Measurements from ENCODE around the gene PANK2.
A peak's percentile ranks its signal among the peaks of the same experiment; 100 is the strongest.

Gene PANK2

GRCh38 chr20:3901028-3901705, 12.0 kb downstream of the PANK2 start:
- DNase-seq (ENCODE audit: low spot score), result no peak

DNA sequence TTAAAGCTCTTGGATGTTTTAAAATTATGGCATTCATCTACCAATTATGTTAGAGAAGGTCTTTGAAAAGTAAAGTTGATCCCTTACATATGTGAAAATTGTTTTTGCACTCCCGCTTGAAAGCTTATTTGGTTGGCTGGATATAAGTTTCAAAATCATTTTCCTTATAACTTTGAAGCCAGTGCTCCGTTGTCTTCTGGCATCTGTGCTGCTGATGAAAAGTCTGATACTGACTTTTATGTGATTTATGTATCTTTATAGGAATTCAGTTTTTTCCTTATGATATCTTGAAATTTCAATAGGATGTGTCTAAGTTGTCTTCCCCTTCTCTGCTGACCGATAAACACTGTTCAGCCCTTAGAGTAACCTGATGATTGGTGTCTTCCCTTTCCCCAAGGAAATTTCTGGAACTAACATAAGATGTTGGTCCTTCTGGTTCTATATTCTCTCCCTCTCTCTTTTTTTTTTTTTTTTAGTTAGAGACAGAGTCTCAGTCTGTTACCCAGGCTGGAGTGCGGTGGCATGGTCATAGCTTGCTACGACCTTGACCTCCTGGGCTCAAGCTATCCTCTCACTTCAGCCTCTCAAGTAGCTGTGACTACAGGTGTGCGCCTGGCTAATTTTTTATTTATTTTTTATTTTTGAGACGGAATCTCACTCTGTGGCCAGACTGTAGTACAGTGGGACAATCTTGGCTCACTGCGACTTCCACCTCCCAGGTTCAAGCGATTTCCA, 12.7 kb downstream of the PANK2 start:
- DNase-seq (ENCODE audit: low spot score), result no peak

GRCh38 chr20:3902446-3902845, 13.3 kb downstream of the PANK2 start:
- DNase-seq (ENCODE audit: low spot score), result no peak

DNA sequence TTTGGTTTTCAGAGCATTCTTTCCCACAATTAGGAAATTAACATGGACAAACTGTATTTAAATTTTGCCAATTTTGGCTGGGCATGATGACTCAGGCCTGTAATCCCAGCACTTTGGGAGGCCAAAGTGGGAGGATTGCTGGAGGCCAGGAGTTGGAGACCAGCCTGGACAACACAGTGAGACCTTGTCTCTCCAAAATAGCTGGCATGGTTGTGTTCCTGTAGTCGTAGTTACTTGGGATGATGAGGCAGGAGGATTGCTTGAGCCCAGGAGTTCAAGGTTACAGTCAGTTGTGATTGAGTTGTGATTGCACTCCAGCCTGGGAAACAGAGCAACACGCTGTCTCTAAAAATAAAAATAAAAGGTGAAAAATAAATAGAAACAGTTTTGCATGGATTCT, 15.0 kb downstream of the PANK2 start:
- DNase-seq (ENCODE audit: low spot score), result no peak

GRCh38 chr20:3904857-3905256, 15.7 kb downstream of the PANK2 start:
- DNase-seq (ENCODE audit: low spot score), result no peak

- peak; percentile 75 for DNase-seq (ENCODE audit: low spot score)
Observed at GRCh38 chr20:3906744-3907721, 17.8 kb downstream of the PANK2 start.

DNA sequence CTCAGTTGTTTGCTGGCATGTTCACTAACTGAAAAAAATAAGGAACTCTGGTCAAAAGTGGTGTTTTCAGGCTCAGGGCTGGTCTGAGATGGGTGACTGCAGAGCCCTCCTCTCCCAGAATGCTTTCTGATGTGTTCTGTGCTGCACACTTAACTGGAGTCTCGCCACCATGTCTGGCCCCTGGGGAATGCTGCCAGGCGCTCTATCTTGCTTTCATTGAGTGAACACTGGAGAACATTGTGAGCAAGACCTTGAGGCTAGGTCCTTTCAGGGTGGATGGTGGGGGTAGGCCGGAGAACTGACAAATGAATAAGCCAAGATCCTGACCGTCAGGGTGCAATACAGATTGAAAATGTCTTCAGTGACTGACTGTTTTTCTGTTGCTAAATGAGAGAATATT, 19.5 kb downstream of the PANK2 start:
- DNase-seq (ENCODE audit: low spot score), result no peak

GRCh38 chr20:3909952-3910366, 20.8 kb downstream of the PANK2 start:
- no peak for DNase-seq (ENCODE audit: low spot score)

- no peak for DNase-seq (ENCODE audit: low spot score)
Observed at GRCh38 chr20:3910853-3911252, 21.7 kb downstream of the PANK2 start.

DNA sequence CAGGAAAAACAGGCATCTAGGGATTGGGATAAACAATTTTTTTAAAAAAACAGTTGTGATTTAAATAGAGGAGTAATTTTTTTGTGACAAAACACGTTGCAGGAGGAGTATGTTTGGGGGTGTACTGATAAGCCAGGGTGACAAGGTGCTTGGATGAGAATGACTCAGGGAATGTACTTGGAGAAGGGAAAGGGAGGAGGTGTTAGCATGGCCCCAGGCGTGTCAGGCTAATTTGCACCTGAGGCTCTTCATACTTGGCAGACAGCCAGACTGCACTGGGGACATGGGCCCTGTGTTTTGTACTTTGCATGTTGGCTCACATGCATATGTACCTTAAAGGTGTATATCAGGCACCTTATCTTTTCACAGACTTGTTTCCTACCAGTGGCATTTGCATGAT, 22.8 kb downstream of the PANK2 start:
- DNase-seq (ENCODE audit: low spot score), result no peak

DNA sequence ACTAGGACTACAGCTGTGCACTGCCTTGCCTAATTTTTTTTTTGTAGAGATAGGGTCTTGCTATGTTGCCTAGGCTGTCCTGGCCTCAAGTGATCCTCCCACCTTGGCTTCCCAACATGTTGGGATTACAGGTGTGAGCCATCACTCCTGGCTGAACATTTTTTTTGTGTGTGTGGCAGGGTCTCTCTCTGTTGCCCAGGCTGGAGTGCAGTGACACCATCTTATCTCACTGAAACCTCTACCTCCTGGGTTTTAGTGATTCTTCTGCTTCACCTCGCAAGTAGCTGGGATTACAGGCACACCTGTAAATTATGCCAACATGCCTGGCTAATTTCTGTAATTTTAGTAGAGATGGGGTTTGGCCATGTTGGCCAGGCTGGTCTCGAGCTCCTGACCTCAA, 25.3 kb downstream of the PANK2 start:
- DNase-seq (ENCODE audit: low spot score), result no peak

GRCh38 chr20:3915691-3916090, 26.5 kb downstream of the PANK2 start:
- no peak for DNase-seq (ENCODE audit: low spot score)

DNA sequence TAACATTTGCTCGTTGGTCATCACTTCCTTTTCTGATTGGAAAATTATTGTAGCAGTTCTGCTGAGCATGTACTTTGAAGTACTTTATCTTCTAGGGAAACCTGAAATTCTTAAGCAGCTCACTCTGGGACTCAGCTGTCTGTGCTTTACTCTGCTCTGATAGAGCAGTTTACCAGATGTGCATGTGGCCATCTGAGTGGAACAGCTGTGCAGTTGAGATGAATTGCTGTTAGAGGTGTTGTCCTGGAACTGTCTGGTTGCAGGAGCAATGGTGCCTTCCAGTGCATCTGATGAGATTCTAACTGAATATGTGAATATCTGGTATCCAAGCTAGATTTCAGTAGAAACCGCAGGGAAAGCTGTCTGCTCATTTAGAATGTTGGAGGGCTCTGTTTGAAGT, 27.2 kb downstream of the PANK2 start:
- DNase-seq (ENCODE audit: low spot score), result no peak

DNA sequence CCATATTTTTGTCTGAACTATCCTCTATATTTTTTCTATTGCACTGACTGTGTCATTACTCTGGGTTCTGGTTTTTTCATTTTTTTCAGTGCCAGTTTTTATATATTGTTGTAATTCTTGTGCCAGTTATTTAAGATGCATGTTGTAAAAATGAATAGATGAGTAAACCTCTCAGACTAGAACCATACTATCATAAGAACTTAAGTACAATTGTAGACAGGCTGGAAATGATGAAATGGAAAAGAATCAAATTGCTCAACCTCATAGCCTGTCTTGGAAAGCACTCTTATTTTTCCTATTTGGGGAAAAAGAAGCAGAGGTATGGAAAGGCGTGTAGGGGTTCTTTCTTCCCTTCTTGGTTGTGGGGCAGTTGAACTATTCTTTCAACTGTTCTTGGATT, 30.2 kb downstream of the PANK2 start:
- no peak for DNase-seq (ENCODE audit: low spot score)

- DNase-seq (ENCODE audit: low spot score), result no peak
Observed at GRCh38 chr20:3922223-3922982, 33.2 kb downstream of the PANK2 start.

GRCh38 chr20:3922983-3923339, 33.8 kb downstream of the PANK2 start:
- DNase-seq (ENCODE audit: low spot score), result no peak

- DNase-seq (ENCODE audit: low spot score), result no peak
Observed at GRCh38 chr20:3923818-3924217, 34.6 kb downstream of the PANK2 start.

DNA sequence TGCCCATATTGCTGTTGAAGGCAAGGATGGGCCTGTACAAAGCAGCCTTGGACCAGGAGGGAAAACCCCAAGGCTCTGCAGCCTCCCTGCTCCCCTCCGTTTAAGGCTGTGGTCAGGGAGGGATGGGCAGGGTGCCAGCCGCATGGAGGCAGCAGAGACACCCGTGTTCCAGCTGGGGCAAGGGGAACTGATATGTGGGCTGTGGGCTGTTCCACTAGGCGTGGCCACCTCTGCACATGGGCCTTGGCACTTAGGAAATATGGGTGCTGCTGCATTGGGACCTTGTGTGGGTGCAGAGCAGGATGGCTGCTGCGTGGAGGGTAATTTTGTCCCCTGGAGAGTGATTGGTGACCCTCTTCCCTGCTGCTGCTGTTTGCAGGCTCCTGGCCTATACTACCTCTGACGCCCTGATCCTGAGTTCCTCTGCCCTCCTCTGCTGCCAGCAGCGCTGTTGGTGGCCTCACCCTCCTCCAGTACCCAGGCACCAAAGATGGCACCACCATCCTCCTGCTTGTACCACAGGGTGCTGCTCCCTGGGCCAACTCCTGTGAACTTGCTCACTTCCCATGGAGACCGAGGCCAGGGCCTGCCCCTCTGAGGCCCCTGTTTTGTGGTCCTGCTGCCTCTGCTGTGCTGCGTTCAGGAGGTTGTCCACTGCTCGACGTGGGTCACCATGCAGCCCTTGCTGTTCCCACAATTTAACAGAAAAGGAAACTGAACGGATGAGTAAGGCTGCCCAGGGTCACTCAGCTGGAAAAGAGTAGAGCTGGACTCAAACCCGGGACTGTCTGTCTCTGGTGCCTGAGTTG, 35.3 kb downstream of the PANK2 start:
- DNase-seq (ENCODE audit: low spot score), result no peak

GRCh38 chr20:3925113-3925695, 36.0 kb downstream of the PANK2 start:
- no peak for DNase-seq (ENCODE audit: low spot score)

GRCh38 chr20:3925899-3926638, 36.9 kb downstream of the PANK2 start:
- no peak for DNase-seq (ENCODE audit: low spot score)
